WTC11 (cell line): ENCODE data around the gene ZNF512B.

Experiments used
- ATF3 ChIP-seq: sonication (generic); formaldehyde crosslinking; conservative IDR thresholded peaks from 2 replicates; pipeline ENCODE4 v1.8.1; 2022; ENCODE audit warnings: mild to moderate bottlenecking, missing genetic modification reagents
- CTCF ChIP-seq: fragments of 200-600 bp; IDR thresholded peaks from 2 replicates; pipeline ENCODE4 v1.8.0; 2022; ENCODE audit warnings: antibody characterized with exemption
- E2F4 ChIP-seq: sonication (generic); formaldehyde crosslinking; IDR thresholded peaks from 2 replicates; pipeline ENCODE4 v1.8.1; 2022; ENCODE audit warnings: low read depth, mild to moderate bottlenecking, moderate library complexity, missing genetic modification reagents, borderline replicate concordance
- GABPB1 ChIP-seq: sonication (generic); formaldehyde crosslinking; IDR thresholded peaks from 2 replicates; pipeline ENCODE4 v1.8.1; 2023; ENCODE audit warnings: mild to moderate bottlenecking, missing genetic modification reagents
- HMGXB4 ChIP-seq: sonication (generic); formaldehyde crosslinking; IDR thresholded peaks from 2 replicates; pipeline ENCODE4 v1.8.1; 2023; ENCODE audit warnings: mild to moderate bottlenecking, moderate library complexity, missing genetic modification reagents
- NFYB ChIP-seq: sonication (generic); formaldehyde crosslinking; conservative IDR thresholded peaks from 2 replicates; pipeline ENCODE4 v1.8.0; 2022; ENCODE audit warnings: low read depth, missing genetic modification reagents
- NR1H2 ChIP-seq: sonication (generic); formaldehyde crosslinking; IDR thresholded peaks from 2 replicates; pipeline ENCODE4 v1.9.0; 2021; ENCODE audit warnings: mild to moderate bottlenecking, moderate library complexity, missing genetic modification reagents
- NR2C2 ChIP-seq: sonication (generic); formaldehyde crosslinking; IDR thresholded peaks from 2 replicates; pipeline ENCODE4 v1.8.0; 2022; ENCODE audit warnings: mild to moderate bottlenecking, missing genetic modification reagents
- SMAD3 ChIP-seq: sonication (generic); formaldehyde crosslinking; IDR thresholded peaks from 2 replicates; pipeline ENCODE4 v1.8.0; 2022; ENCODE audit warnings: missing genetic modification reagents, mild to moderate bottlenecking, borderline replicate concordance
- TP53 ChIP-seq: sonication (generic); formaldehyde crosslinking; IDR thresholded peaks from 2 replicates; pipeline ENCODE4 v1.8.1; 2023; ENCODE audit warnings: mild to moderate bottlenecking, missing genetic modification reagents

GRCh38 chr20:63968136-63968927, 1.4 kb downstream of the ZNF512B start:
- TF ChIP-seq CTCF (no peak), GABPB1 (CRISPR knock-in tag) (no peak), E2F4 (CRISPR knock-in tag) (no peak), SMAD3 (CRISPR knock-in tag) (no peak), HMGXB4 (CRISPR knock-in tag) (no peak), ATF3 (CRISPR knock-in tag) (no peak), NFYB (CRISPR knock-in tag) (no peak), TP53 (CRISPR knock-in tag) (no peak), NR1H2 (CRISPR knock-in tag) (no peak), NR2C2 (no peak)
